SK-N-SH treated with all-trans-retinoic acid at 6 μM for 48 hours (cell line): ENCODE data around the gene GALNT17.

Experiments
- ATAC-seq: fragments of 200-7000 bp; cut with Tn5 transposase; 3 replicates; pipeline ENCODE4 v1.9.1; 2020; ENCODE audit warnings: mild to moderate bottlenecking, moderate library complexity
- ARNTL ChIP-seq: fragments of 450-650 bp; formaldehyde crosslinking; IDR thresholded peaks from 2 replicates; pipeline ENCODE4 v1.5.0; 2020; ENCODE audit warnings: low read depth, mild to moderate bottlenecking, moderate library complexity, borderline replicate concordance
- BACH2 ChIP-seq: fragments of 250-450 bp; sonication (Bioruptor Pico); IDR thresholded peaks from 2 replicates; pipeline ENCODE4 v1.9.0; 2021; ENCODE audit warnings: mild to moderate bottlenecking, borderline replicate concordance
- CREB5 ChIP-seq: fragments of 250-450 bp; sonication (Bioruptor Pico); IDR thresholded peaks from 2 replicates; pipeline ENCODE4 v1.5.1; 2020; ENCODE audit warnings: low read depth, mild to moderate bottlenecking, moderate library complexity
- CSDC2 ChIP-seq: fragments of 250-450 bp; sonication (Bioruptor Pico); IDR thresholded peaks from 2 replicates; pipeline ENCODE4 v1.5.0; 2020; ENCODE audit warnings: mild to moderate bottlenecking, moderate library complexity
- CSRNP3 ChIP-seq: fragments of 250-450 bp; sonication (Bioruptor Pico); IDR thresholded peaks from 2 replicates; pipeline ENCODE4 v1.5.1; 2021; ENCODE audit warnings: mild to moderate bottlenecking, moderate library complexity
- ESRRG ChIP-seq: fragments of 250-450 bp; sonication (Bioruptor Pico); IDR thresholded peaks from 2 replicates; pipeline ENCODE4 v1.6.1; 2021; ENCODE audit warnings: mild to moderate bottlenecking
- ISL1 ChIP-seq: fragments of 250-450 bp; sonication (Bioruptor Pico); IDR thresholded peaks from 2 replicates; pipeline ENCODE4 v2.1.2; 2022; ENCODE audit warnings: mild to moderate bottlenecking, moderate library complexity
- PATZ1 ChIP-seq: fragments of 250-450 bp; sonication (Bioruptor Pico); IDR thresholded peaks from 2 replicates; pipeline ENCODE4 v1.8.0; 2020; ENCODE audit warnings: mild to moderate bottlenecking, moderate library complexity, borderline replicate concordance
- POU6F1 ChIP-seq: fragments of 250-450 bp; sonication (Bioruptor Pico); IDR thresholded peaks from 2 replicates; pipeline ENCODE4 v1.8.0; 2021; ENCODE audit warnings: low read depth, mild to moderate bottlenecking, moderate library complexity, borderline replicate concordance
- RARB ChIP-seq: fragments of 250-450 bp; sonication (Bioruptor Pico); IDR thresholded peaks from 2 replicates; pipeline ENCODE4 v1.8.0; 2021; ENCODE audit warnings: mild to moderate bottlenecking, moderate library complexity
- SNAI2 ChIP-seq: fragments of 250-450 bp; sonication (Bioruptor Pico); IDR thresholded peaks from 2 replicates; pipeline ENCODE4 v1.5.0; 2020; ENCODE audit warnings: mild to moderate bottlenecking, moderate library complexity
- TOX ChIP-seq: fragments of 250-450 bp; sonication (Bioruptor Pico); IDR thresholded peaks from 2 replicates; pipeline ENCODE4 v1.8.0; 2021; ENCODE audit warnings: mild to moderate bottlenecking, moderate library complexity, borderline replicate concordance
- TSHZ2 ChIP-seq: fragments of 250-450 bp; sonication (Bioruptor Pico); IDR thresholded peaks from 2 replicates; pipeline ENCODE4 v1.5.0; 2020; ENCODE audit warnings: mild to moderate bottlenecking, moderate library complexity
- ZNF8 ChIP-seq: fragments of 450-650 bp; formaldehyde crosslinking; IDR thresholded peaks from 2 replicates; pipeline ENCODE4 v1.5.0; 2020; ENCODE audit warnings: mild to moderate bottlenecking, moderate library complexity

The GALNT17 gene

GRCh38 chr7:71611986-71612385, 480.0 kb downstream of the GALNT17 start:
- no peak for TF ChIP-seq POU6F1 (CRISPR knock-in tag)
- no peak for TF ChIP-seq CREB5
- TF ChIP-seq CSDC2: no peak
- no peak for TF ChIP-seq BACH2 (CRISPR knock-in tag)
- no peak for TF ChIP-seq PATZ1 (CRISPR knock-in tag)
- TF ChIP-seq SNAI2 (CRISPR knock-in tag): no peak
- no peak for TF ChIP-seq TSHZ2 (CRISPR knock-in tag)
- no peak for TF ChIP-seq RARB (CRISPR knock-in tag)
- no peak for ATAC-seq

- ATAC-seq: no peak
- TF ChIP-seq SNAI2 (CRISPR knock-in tag) (no peak), BACH2 (CRISPR knock-in tag) (no peak), ESRRG (CRISPR knock-in tag) (no peak), CREB5 (no peak), PATZ1 (CRISPR knock-in tag) (no peak), TOX (no peak), ISL1 (CRISPR knock-in tag) (no peak), POU6F1 (CRISPR knock-in tag) (no peak), CSRNP3 (CRISPR knock-in tag) (no peak), ZNF8 (no peak), TSHZ2 (CRISPR knock-in tag) (no peak), ARNTL (CRISPR knock-in tag) (no peak)
Measured at GRCh38 chr7:71612911-71613310, 481.0 kb downstream of the GALNT17 start.
